OCI-LY3 (cell line): ENCODE measurements around the gene ACTR8.

Experiments used
- CTCF ChIP-seq: fragments of 200-600, 300-600 bp; sonication (generic); IDR thresholded peaks from 2 replicates; pipeline ENCODE4 v1.5.1; 2014; ENCODE audit warnings: antibody characterized with exemption, low read length, low read depth
- EZH2phosphoT487 ChIP-seq: fragments of 200-600 bp; shearing (Covaris generic); IDR thresholded peaks from 2 replicates; pipeline ENCODE4 v1.6.1; 2018; ENCODE audit warnings: antibody characterized with exemption, mixed run types, low read depth

DNA sequence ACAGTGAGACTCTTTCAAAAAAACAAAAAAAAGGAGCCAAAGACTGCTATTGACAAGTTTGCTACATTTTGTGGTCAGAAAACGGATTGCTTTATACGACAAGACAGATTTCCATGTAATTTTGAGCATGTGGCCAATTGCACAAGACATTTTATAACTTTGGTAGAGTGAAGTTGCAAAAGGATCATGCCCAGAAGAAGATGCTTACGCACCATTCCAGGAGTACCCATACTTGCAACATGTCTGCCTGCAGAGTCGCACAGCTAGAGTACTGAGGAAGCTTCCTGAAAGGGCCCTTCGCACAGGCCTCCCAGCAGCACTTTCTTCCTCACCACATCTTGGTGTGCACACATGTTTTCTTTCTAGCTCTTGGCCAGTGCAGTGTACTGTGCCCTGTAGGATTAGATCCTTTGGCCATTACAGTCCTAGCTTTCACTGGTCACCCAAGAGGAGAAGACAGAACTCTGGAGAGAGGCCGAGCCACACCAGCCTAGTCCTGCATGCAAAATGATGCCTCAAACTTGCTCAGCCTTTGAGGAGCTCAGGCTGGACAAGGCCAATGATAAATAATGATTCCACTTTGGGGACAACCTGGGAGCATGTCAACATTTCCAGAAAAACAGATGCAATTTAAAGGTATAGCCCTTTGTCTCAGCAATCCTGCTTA, 47.4 kb downstream of the ACTR8 start:
- TF ChIP-seq CTCF (no peak), EZH2phosphoT487 (no peak)
